ENCODE data around the gene HS3ST5. TPM values are rescaled to one million over a fixed set of nuclear protein-coding genes. Genes with fewer than 3 reads are reported as not detected.

HS3ST5 gene
- total RNA-seq, 1 donor from 2014 or later, result 17.4 TPM

GRCh38 chr6:114282292-114282691, 60.5 kb downstream of the HS3ST5 start:
- Mint-ChIP-seq H3K36me3 (ENCODE audit: unreplicated experiment) (no peaks in the 10 kb centered on the region), H3K4me3 (ENCODE audit: unreplicated experiment) (peak overlapping the region; percentile 58), H3K4me1 (ENCODE audit: low read depth, unreplicated experiment) (peaks cover 54% of the 10 kb centered on the region), H3K9me3 (ENCODE audit: unreplicated experiment) (peaks cover 8% of the 10 kb centered on the region), H3K27me3 (ENCODE audit: unreplicated experiment) (peaks cover 7% of the 10 kb centered on the region), H3K27ac (ENCODE audit: unreplicated experiment) (peak overlapping the region; percentile 97)
- peak; percentile 51 for DNase-seq
- TF ChIP-seq CTCF (IDR thresholded peaks at IDR 0.05; ENCODE audit: partially characterized antibody, unreplicated experiment), result no peak

GRCh38 chr6:114281496-114281895, 61.3 kb downstream of the HS3ST5 start:
- peak overlapping the region; percentile 92 for H3K4me3 Mint-ChIP-seq (ENCODE audit: unreplicated experiment)
- peak overlapping the region; percentile 97 for H3K27ac Mint-ChIP-seq (ENCODE audit: unreplicated experiment)

GRCh38 chr6:114280239-114280982, 62.4 kb downstream of the HS3ST5 start:
- H3K9me3 Mint-ChIP-seq (ENCODE audit: unreplicated experiment), result peaks cover 8% of the 10 kb centered on the region
- H3K27me3 Mint-ChIP-seq (ENCODE audit: unreplicated experiment), result peaks cover 7% of the 10 kb centered on the region
- H3K4me3 Mint-ChIP-seq (ENCODE audit: unreplicated experiment), result peak overlapping the region; percentile 57
- no peak for DNase-seq
- H3K36me3 Mint-ChIP-seq (ENCODE audit: unreplicated experiment), result no peaks in the 10 kb centered on the region
- no peak for TF ChIP-seq CTCF (IDR thresholded peaks at IDR 0.05; ENCODE audit: partially characterized antibody, unreplicated experiment)
- H3K27ac Mint-ChIP-seq (ENCODE audit: unreplicated experiment), result peak overlapping the region; percentile 28
- peaks cover 56% of the 10 kb centered on the region for H3K4me1 Mint-ChIP-seq (ENCODE audit: low read depth, unreplicated experiment)

More at GRCh38 chr6:114281496-114281895, 61.3 kb downstream of the HS3ST5 start:
- Mint-ChIP-seq H3K36me3 (ENCODE audit: unreplicated experiment) (no peaks in the 10 kb centered on the region), H3K27me3 (ENCODE audit: unreplicated experiment) (peaks cover 7% of the 10 kb centered on the region), H3K4me1 (ENCODE audit: low read depth, unreplicated experiment) (peaks cover 57% of the 10 kb centered on the region), H3K9me3 (ENCODE audit: unreplicated experiment) (peaks cover 8% of the 10 kb centered on the region)
- no peak for TF ChIP-seq CTCF (IDR thresholded peaks at IDR 0.05; ENCODE audit: partially characterized antibody, unreplicated experiment)
- no peak for DNase-seq

- peaks cover 3% of the 10 kb centered on the region for H3K27me3 Mint-ChIP-seq (ENCODE audit: unreplicated experiment)
- no peaks in the 10 kb centered on the region for H3K36me3 Mint-ChIP-seq (ENCODE audit: unreplicated experiment)
- TF ChIP-seq CTCF (IDR thresholded peaks at IDR 0.05; ENCODE audit: partially characterized antibody, unreplicated experiment), result no peak
- H3K9me3 Mint-ChIP-seq (ENCODE audit: unreplicated experiment), result peaks cover 2% of the 10 kb centered on the region
- no peak for DNase-seq
- H3K27ac Mint-ChIP-seq (ENCODE audit: unreplicated experiment), result no peak overlapping the region
- no peak overlapping the region for H3K4me3 Mint-ChIP-seq (ENCODE audit: unreplicated experiment)
- H3K4me1 Mint-ChIP-seq (ENCODE audit: low read depth, unreplicated experiment), result peaks cover 40% of the 10 kb centered on the region
Measured at GRCh38 chr6:114277220-114277619, 65.6 kb downstream of the HS3ST5 start.

GRCh38 chr6:114276783-114277182, 66.0 kb downstream of the HS3ST5 start:
- peaks cover 38% of the 10 kb centered on the region for H3K4me1 Mint-ChIP-seq (ENCODE audit: low read depth, unreplicated experiment)
- no peak overlapping the region for H3K27ac Mint-ChIP-seq (ENCODE audit: unreplicated experiment)
- H3K36me3 Mint-ChIP-seq (ENCODE audit: unreplicated experiment), result no peaks in the 10 kb centered on the region
- TF ChIP-seq CTCF (IDR thresholded peaks at IDR 0.05; ENCODE audit: partially characterized antibody, unreplicated experiment), result no peak
- peaks cover 2% of the 10 kb centered on the region for H3K9me3 Mint-ChIP-seq (ENCODE audit: unreplicated experiment)
- H3K27me3 Mint-ChIP-seq (ENCODE audit: unreplicated experiment), result peaks cover 3% of the 10 kb centered on the region
- H3K4me3 Mint-ChIP-seq (ENCODE audit: unreplicated experiment), result no peak overlapping the region
- no peak for DNase-seq

Data from glutamatergic neuron (in vitro differentiated cells).